Activated T-cell treated with anti-CD3 and anti-CD28 coated beads for 24 hours (primary cell): ENCODE data around the gene IGF2R.

Experiments
- DNase-seq: peaks from one replicate; pipeline ENCODE4 v3.0.0-alpha.2; 2020; ENCODE audit warnings: low read depth

The IGF2R gene

DNA sequence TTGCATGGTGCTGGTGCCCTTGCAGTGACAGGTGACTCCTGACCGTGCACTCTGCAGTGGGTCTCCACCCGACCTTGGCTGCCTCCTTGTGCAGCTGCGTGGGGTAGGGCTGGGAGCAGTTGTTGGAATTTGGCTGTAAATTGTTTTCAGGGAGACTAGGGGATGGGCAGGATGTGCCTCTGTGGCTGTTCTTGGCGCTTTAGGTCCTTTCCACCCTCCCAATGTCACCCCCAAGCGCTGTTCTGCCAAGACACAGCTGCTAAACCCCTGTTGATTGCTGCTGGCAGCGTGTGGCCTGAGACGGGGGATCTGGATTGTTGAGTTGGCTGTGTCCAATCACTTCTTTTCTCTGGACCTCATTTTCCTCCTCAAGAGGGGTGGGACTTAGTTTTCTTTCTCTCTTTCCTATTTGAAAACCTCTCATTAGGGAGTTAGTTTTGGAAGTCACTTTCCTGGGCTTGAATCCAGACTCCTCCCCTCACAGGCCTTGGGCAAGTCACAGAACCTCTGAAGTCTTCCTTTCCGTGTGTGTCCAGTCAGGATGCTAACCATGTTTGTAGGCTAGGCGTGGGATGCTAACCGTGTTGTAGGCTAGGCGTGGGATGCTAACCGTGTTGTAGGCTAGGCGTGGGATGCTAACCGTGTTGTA lies 8.5 kb downstream of the IGF2R start:
- no peak for DNase-seq

DNA sequence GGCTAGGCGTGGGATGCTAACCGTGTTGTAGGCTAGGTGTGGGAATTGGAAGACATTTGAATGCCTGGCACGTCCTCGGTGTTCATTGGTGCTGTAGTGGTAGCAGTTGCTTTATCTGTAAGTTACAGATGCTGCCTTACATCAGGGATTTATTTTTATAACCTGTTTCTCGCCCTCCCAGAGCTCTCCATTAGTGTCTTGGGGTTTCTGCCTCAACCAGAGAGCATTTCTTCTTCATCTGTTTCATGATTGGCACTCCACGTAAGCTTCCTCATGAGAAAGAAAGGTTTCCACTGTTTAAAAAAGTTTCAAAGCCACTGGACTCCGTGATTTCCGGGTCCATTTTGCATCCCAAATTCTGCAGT lies 9.0 kb downstream of the IGF2R start:
- no peak for DNase-seq

DNA sequence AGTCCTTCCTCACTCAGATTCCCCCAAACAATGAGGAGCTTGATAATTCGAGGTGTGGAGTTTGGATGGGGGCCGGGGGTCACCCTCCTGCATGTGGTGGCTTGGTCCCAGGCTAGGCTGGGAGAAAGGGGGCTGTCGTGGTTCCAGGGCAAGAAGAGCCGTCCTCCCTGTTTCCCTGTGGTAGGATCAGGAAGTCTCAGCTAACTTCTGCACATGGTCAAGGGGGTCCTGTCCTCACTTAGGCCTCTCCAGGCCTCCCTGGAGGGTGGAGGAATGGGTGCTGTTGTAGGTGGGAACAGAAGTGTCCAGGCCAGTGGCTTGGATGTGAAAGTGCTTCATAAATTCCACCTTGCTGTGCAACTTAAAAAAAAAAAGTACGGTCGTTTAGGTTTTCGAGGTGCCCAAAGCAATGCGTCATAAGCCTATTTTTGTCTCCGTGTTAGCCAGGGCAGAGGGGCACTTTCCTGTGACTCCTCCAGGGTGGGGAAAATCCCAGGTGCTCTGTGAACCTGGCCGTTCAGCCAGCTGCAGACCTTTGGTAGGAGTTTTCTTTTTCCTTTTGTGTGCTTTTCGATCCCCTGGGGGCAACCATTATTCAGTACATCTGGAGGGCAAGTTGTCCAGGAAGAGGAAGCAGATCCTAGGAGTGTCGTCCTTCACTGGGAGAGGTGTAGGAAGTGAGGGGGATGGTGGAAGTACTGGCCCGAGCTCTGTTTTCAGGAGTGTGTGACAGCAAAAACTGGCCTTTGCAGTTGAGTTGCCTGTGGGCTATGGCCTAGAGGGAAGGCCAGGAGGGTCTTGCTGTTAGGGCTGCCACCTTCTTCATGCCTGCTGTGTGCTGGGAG lies 9.6 kb downstream of the IGF2R start:
- no peak for DNase-seq

DNA sequence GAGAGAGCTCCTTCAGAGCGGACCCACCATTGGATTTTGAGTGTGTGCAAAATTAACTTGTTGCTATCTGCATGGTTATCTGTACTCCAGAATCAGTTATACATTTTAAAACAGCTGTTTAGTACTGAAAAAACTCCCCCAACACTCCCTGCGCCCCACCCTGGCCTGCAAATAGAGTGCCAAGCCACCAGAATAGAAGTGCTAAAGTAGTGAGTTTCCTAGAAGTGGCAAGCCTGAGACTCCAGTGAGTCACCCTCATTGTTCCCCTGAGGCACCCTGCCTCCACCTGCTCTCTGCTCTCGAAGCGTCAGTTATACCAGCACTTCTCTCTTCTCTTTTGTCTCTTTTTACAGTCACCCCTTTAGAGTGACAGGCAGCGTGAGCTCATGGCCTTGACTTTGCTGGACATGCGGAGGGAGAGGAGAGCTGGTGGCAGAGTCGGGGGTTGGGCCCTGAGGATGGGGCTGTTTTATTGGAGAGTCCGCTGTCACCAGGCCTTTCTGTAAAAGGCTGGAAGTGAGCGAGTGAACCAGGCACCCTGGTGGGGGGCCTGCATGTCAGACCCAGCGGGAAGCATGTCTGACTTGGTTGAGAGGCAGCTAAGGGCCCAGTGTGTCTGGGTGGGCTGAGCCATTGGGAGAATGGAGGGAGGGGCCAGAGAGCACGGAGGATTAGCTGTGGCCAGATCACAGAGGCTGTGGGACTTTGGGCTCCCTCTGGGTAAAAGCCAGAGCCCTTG lies 10.4 kb downstream of the IGF2R start:
- DNase-seq: peak; percentile 57

DNA sequence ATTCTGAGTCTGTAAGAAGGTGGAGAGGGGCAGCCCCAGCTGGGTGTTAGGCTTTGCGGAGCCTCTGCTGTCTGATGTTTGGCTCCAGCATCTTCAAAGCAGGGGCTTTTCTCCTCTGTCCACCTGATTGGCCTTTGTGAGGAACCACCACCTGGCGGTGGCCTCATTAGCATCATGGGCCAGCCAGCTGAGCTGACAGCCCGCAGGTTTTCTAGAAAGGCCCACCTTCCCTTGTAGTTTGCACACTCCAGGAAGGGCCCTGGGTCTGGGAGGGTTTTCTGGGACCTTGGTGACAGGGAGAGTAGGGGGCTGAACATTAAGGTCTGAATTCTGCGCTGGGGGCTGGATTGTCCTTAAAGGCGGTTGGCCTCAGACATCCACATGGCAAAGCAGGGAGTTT lies 11.6 kb downstream of the IGF2R start:
- no peak for DNase-seq

DNA sequence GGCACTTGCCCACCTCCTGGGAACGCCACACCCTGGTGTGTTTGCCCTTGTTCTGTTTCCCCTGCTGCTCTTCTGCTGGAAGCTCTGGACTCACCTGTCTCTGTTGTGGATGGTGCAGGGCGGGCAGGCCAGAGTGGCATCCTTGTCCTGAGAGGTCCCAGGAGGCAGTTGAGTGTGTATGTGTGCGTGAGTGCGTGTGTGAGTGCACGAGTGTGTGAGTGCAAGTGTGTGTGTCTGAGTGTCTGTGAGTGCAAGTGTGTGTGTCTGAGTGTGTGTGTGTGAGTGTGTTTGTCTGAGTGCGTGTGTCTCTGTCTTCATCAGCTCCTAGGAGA lies 12.2 kb downstream of the IGF2R start:
- DNase-seq: no peak

DNA sequence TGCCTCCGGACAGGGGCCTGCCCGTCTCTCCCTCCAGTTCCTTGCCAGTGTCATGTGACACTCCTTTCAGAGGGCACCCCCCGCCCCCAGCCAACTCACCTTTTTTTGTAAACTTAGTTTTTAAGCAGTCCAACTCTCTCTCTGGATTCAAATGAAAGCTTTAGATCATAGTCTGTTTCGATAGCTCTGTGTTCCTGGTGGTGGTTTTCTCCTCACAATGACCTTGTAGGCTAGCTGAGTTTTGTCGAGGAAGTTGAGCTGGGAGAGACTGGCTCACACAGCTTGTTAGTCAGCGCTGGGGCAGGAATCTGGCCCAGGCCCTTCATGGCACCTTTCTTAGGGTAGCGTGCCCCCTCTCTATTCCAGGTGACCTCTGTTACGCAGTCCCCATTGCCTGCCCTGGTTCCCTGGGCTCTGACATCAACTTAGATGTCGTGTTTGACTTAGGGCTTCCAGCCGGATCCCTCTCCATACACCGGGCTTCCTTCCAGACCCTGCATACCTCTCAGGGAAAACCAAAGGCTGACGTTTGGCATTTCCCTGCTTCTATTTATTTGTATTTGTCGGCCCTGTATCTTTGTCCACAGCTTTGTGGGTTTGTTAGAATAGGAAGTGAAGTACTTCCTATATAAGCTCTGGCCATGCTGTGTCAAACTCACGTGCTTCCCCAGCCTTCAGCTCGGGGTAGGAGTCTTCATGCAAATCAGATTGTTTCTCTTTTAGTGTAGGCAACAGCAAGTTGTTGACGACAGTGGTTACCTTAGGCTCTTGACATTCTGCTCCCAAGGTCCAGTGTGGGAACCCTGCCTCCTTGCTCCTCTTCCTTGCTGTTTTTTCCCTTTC lies 12.7 kb downstream of the IGF2R start:
- no peak for DNase-seq

DNA sequence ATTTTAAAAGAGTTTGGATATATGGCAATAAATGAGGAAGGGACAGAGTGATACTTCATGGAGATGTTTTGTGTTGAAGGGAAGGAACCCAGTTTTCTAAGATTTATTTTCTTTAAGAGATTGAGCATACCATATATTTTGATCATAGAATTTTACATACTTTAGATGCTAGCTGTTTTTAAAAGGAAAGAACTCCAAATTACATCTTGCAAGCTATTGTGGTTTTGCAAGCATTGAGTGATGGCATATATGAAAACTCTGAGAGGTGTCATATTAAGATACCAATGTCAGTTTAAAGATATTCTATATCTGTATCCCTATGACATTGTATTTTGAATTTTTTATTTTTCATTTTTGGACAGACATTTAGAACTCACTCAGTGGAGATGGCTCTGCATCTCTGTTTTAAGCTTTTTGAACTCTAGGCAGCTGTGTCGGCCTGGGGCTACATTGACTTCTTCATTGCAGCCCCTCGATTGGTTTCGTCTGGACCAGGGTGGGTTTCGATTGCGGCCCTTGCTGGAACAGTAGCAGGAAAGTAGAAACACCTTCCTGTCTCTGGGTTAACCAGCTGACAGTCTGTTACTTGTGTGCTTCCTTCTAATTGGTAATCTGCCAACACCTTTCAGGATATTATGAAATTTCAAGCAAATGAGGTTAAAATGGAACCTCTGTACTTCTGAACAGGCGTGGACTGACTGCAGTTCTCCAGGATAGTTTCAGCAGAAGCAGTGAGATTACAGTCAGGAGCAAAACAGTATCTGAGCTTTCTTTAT lies 14.0 kb downstream of the IGF2R start:
- DNase-seq: no peak

DNA sequence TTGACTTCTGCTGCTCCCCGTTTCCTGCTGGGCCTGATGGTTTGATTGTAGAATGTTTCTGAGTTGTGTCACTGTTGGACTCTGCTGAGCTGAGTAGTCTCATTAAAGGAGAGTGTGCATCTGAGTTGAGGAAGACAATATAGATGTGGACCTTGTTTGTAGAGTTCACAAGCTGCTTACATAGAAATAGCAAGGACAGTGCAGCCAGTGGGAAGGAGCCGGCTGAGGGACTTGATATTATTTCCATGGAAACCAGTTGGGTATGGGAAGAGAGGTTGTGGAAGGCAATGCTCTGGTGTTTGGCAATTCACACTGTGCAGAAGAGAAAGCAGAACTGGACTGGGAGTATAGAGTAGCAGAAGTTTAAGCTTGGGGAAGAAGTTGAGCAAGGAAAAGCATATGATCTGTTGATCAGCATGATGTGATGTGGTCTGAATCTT lies 14.8 kb downstream of the IGF2R start:
- DNase-seq: no peak

DNA sequence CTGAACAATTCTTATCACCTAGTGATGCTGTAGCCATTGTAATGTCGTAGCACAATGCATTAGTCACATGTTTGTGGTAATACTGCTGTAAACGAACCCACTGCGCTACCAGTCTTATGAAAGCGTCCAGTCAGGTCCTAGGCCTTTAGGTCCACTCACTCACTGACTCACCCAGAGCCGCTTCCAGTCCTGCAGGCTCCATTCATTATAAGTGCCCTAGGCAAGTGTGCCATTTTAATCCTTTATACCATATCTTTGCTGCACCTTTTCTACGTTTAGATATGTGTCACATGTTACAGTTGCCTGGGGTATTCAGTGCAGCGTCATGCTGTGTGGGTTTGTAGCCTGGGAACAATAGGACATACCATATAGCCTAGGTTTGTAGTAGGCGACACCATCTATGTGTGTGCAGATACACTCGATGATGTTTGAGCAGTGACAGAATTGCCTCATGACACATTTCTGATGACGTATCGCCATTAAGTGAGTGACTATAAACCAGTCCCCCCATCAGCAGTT lies 15.4 kb downstream of the IGF2R start:
- no peak for DNase-seq

DNA sequence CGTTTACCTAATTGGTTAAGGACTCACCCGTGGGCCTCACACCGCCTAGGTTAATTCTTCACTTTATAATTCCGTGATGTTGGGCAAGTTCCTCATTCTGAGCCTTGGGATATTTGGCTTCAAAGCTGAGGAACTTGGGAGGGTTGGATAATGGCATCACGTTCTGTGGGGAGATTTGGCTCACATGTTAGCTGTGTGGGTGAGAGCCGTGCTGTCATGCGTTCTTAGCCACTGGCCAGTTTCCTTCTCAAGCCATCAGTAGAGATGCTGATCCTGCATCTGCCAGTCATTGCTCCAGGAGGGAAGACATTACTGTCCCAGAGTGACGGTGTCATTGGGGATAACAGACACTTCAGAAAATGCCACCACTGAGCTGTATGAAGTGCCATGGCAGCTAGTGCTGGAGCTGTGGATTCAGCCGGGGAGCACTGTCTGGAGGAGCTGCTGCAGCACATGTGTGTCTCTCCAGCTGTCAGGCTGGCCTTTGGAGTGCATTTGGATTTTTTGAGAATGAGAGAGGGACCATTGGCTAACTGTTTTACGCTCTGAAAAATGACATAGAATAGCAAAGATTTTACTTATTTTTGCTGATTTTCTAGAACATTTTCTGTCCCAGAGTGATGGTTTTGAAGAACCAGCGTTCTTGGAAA lies 16.5 kb downstream of the IGF2R start:
- DNase-seq: no peak

DNA sequence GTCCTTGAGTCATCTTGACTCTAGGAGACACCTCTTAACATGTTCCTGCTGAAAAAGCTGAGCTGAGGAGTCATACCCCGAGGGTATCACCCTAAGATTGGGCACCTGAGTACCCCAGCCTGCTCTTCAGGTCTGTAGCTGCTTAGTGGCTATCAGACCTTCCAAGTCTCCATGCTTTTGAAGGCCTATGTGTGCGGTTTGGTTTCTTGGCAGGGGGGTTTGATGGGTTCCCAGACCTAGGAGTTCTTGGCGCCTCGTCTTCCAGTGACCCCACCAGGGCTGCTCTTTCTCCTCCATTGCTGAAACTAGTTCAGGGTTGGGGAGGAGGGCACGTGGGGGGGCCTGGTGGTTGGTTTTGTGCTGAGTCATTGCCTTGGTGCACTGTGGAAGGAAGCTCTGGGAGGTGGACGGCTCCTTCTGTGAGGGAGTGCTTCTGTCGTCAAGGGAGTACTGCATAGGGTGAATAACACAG lies 20.1 kb downstream of the IGF2R start:
- no peak for DNase-seq

DNA sequence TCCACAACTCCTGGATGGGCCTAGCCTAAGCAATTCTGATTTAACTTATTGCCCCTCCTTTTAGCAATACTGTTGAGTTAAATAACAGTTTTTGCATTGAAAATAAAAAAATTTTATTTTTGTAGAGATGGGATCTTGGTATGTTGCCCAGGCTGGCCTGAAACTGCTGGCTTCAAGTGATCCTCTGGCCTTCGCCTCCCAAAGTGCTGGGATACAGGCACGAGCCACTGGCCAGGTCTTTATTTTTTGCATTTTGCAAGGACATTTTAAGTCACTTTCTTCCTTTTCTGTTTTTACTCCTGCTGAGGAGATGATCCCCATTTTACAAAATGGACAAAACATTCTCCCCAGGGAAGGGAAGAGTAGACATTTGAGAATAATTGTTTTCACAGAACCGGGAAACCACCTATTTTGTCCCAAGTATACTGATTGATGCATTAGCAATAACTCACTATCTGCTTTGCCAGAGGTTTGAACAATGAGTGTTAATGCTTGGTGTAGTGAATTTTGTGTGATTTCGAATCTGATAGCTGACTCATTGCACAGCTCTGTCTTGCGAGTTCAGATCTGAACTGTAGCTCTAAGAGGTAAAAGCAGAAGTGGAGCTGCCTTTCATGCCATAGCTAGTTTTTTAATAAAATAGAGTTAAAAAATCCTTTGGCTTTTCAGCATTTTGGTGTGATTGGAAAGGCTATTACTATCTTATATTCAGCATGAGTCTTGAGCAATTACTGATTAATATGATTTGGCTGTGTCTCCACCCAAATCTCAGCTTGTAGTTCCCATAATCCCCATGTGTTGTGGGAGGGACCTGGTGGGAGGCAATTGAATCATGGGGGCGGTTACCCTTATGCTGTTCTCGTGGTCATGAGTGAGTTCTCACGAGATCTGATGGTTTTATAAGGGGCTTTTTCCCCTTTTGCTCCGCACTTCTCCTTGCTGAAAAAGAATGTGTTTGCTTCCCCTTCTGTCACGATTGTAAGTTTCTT lies 20.9 kb downstream of the IGF2R start:
- no peak for DNase-seq

DNA sequence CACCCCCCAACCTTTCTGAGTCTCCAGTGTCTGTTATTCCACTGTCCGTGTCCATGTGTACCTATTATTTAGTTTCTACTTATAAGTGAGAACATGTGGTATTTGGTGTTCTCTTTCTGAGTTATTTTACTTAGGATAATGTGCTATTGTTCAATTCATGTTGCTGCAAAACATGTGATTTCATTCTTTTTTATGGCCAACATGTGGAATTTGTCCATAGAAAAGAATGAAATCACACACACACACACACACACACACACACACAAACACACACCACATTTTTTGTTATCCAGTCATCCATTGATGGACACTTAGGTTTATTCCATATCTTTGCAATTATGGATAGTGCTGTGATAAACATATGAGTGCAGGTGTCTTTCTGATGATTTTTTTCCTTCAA lies 23.5 kb downstream of the IGF2R start:
- no peak for DNase-seq

DNA sequence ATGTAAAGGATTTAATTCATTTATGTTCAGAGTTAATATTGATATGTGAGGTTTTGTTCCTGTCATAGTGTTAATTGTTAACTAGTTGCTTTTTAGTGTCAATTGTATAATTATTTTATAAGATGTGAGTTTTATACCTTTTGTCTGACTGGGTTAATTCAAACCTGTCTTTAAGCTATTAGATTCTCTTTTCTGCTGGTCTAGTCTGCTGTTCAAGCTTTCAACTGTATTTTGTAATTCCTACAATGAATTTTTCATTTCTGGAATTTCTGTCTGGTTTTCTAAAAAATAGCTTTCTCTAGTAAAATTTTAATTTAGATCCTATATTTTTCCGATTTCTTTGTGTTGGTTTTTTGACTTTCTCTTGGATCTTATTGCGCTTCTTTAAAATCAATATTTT lies 26.5 kb downstream of the IGF2R start:
- no peak for DNase-seq

DNA sequence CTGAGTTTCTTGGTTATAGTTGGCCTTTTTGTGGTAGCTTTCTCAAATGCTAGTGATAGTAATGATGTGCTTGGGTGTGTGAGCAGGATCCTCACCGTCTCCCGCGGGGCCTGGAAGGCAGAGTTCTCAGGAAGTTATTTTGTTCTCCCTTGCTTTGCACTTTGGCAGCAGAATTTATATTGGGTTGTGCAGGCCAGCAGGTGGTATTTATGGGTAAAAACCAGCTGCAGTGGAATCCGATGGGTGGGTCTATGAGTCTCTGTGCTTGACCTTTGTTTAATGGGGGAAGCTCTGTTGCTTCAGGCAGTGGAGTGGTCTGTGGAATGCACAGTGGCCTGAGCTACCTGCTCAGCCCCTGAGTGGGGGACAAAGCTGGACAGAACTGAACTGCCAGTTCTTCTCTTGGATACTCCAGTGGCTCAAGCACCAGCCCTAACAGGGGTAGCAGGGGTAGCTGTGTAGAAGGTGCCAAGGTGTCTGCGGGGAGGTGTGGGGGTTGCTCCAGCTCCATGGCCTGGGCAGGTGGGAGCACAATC lies 27.3 kb downstream of the IGF2R start:
- DNase-seq: no peak

DNA sequence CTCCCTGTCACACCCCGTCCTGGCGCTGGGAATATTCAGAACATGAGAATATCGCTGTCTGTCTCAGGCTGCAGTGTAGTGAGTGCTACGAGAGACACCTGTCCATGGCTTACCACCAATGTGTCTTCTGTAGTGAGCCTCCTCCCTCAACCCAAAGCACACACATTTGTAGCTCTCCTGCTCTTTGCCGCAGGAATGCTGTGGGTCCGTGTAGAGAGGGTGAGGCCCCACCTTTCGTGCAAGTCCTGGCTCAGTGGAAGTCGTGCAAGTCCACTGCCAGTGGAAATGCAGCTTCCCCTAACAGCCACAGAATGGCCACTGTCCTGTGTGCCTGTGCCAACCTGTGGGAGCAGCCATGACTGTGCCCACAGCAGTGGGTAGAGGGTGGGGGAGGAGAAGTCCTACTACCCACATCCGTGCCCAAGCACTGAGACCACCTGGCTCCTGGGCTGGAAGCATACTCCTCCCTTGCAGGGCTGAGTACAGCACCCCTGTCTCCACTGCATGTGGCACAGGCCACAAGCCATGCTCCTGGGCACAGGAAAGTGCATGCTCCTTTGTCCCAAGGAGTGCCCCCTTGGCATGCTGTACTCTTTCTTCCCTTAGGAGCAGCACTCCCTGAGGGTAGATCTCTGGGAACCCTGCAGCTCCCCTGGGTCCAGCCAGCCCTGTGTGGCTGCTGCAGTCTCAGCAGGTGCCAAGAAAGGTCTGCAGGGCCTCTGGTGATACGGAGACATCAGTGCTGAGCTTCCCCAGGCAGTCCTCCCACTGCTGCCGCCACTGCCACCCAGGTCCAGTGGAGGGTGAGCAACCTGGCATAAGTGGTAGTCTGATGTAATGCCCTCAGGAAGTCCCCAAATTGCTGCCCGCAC lies 28.0 kb downstream of the IGF2R start:
- no peak for DNase-seq

DNA sequence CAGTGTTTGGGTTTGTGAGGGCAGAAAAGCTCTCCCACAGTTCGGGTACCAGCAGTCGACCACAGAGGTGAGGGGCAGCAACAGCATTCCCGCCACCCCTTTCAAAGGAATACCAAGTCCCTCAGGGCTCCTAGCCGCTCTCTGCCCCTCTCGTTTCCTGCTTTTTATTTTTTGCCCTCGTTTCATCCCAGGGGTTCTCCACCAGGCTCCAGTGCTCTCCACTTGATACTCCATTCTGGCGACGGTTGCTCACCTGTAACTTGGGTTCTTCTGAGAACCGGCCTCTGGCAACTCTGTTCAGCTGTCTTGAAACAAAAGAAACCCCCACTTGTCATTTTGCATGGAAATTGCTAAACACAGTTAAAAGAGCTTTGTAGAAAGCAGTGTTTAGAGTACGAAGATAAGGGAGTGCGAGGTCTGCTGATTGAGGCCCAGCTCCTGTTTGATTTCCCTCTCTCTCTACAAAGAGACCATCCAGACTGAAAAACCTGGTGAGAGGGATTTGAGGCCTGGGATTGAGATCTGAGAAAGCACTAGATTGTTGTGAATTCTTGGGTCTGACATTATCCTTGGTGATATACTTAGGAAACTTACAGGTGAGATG lies 28.7 kb downstream of the IGF2R start:
- DNase-seq: no peak
